B cell (primary cell): ENCODE data around the gene CBLB. TPM values are rescaled to one million over a fixed set of nuclear protein-coding genes. Genes with fewer than 3 reads are reported as not detected.

Experiments
- ATAC-seq: fragments of 200-7000 bp; cut with Tn5 transposase; one replicate; pipeline ENCODE4 v1.10.0; 2021; ENCODE audit warnings: low read depth, mild to moderate bottlenecking, moderate number of reproducible peaks, moderate library complexity
- CTCF ChIA-PET: fragments of 350-600 bp; sonication (Branson Sonifier 250); formaldehyde crosslinking; loops from one replicate; lab custom pipeline; 2021; ENCODE audit warnings: antibody characterized with exemption, inconsistent platforms; lab: Charles Lee
- POLR2A ChIA-PET: fragments of 350-600 bp; sonication (Branson Sonifier 250); formaldehyde crosslinking; loops from one replicate; lab custom pipeline; 2021; ENCODE audit warnings: antibody characterized with exemption; lab: Charles Lee
- DNase-seq: peaks from one replicate; pipeline ENCODE4 v3.0.0; 2013
- H2AFZ ChIP-seq: 2 replicates; pipeline ENCODE4 v1.6.1; 2012; ENCODE audit warnings: mild to moderate bottlenecking, low read depth, low read length; ENCODE audit not compliant: insufficient read depth, poor library complexity, severe bottlenecking
- H3K27ac ChIP-seq, 2 donors: 1 replicate in 1 of 2; 2 replicates in 1 of 2; pipeline ENCODE4 v1.5.1; 2012 to 2013; ENCODE audit warnings: low read length in 2 of 2, mild to moderate bottlenecking in 2 of 2, moderate library complexity in 1 of 2
- H3K27me3 ChIP-seq, 4 experiments: fragments of 200-600 bp in 1 of 4; sonication (generic) in 1 of 4; replicated peaks in 1 of 4; 1 replicate in 2 of 4; 2 replicates in 2 of 4; pipeline versions ENCODE4 v1.6.1 to v1.7.0; 2013 to 2016; ENCODE audit warnings: low read length in 3 of 4, mild to moderate bottlenecking in 2 of 4, mixed read lengths in 1 of 4, moderate library complexity in 1 of 4; ENCODE audit not compliant: insufficient read depth in 4 of 4, control insufficient read depth in 3 of 4; ENCODE audit errors: control extremely low read depth in 1 of 4
- H3K36me3 ChIP-seq, 2 experiments: replicated peaks in 1 of 2; 1 replicate in 1 of 2; 2 replicates in 1 of 2; pipeline versions ENCODE4 v1.6.1 to v1.7.1; 2013; ENCODE audit warnings: low read length in 1 of 2; ENCODE audit not compliant: insufficient read depth in 2 of 2, control insufficient read depth in 1 of 2; ENCODE audit errors: control extremely low read depth in 1 of 2, extremely low read depth in 1 of 2
- H3K4me1 ChIP-seq, 2 donors: fragments of 200-600 bp in 1 of 2; sonication (generic) in 1 of 2; 1 replicate in 1 of 2; 2 replicates in 1 of 2; pipeline versions ENCODE4 v1.5.1 to v1.6.1; 2013 to 2017; ENCODE audit warnings: low read length in 2 of 2; ENCODE audit not compliant: control insufficient read depth in 2 of 2, insufficient read depth in 2 of 2
- H3K4me2 ChIP-seq: replicated peaks from 2 replicates; pipeline ENCODE3; 2012; ENCODE audit warnings: mild to moderate bottlenecking, low read depth, low read length; ENCODE audit not compliant: poor library complexity, severe bottlenecking
- H3K4me3 ChIP-seq, 5 experiments: fragments of 200-600 bp in 1 of 5; sonication (generic) in 1 of 5; 1 replicate in 3 of 5; 2 replicates in 2 of 5; pipeline versions ENCODE4 v1.5.1 to v1.7.0; 2011 to 2016; ENCODE audit warnings: low read length in 4 of 5, mild to moderate bottlenecking in 4 of 5, low read depth in 2 of 5, control low read depth in 1 of 5, moderate library complexity in 1 of 5; ENCODE audit not compliant: insufficient read depth in 1 of 5; ENCODE audit errors: control extremely low read depth in 1 of 5, extremely low read depth in 1 of 5
- H3K79me2 ChIP-seq: fragments of 200-600 bp; sonication (generic); one replicate; pipeline ENCODE4 v1.6.0; 2016; ENCODE audit warnings: low read length; ENCODE audit not compliant: control insufficient read depth, insufficient read depth
- H3K9ac ChIP-seq: fragments of 200-600 bp; sonication (generic); 2 replicates; pipeline ENCODE4 v1.6.1; 2017; ENCODE audit warnings: mild to moderate bottlenecking, low read length, moderate library complexity
- H3K9me3 ChIP-seq, 3 donors: one replicate each; pipeline versions ENCODE4 v1.6.1 to v1.7.1; 2013; ENCODE audit warnings: low read length in 2 of 3; ENCODE audit not compliant: control insufficient read depth in 2 of 3, insufficient read depth in 1 of 3; ENCODE audit errors: control extremely low read depth in 1 of 3
- H4K20me1 ChIP-seq: 2 replicates; pipeline ENCODE4 v1.6.0; 2012; ENCODE audit warnings: mild to moderate bottlenecking, low read length; ENCODE audit not compliant: insufficient read depth, control insufficient read depth, poor library complexity, severe bottlenecking
- H3K27ac Mint-ChIP-seq: one replicate; pipeline ENCODE4 v1.8.0; 2021; ENCODE audit warnings: mixed read lengths
- H3K27me3 Mint-ChIP-seq: one replicate; pipeline ENCODE4 v1.8.0; 2021; ENCODE audit warnings: mixed read lengths
- H3K4me1 Mint-ChIP-seq: one replicate; pipeline ENCODE4 v1.8.0; 2021; ENCODE audit warnings: mixed read lengths
- H3K4me3 Mint-ChIP-seq: one replicate; pipeline ENCODE4 v1.8.0; 2021; ENCODE audit warnings: mixed read lengths
- H3K9me3 Mint-ChIP-seq: one replicate; pipeline ENCODE4 v1.8.0; 2022; ENCODE audit warnings: mixed read lengths; ENCODE audit not compliant: insufficient read depth
- EZH2 ChIP-seq: IDR thresholded peaks from 2 replicates; pipeline ENCODE4 v1.6.1; 2012; ENCODE audit warnings: borderline replicate concordance, low read depth, mild to moderate bottlenecking, moderate library complexity, low read length; ENCODE audit not compliant: insufficient read depth, poor library complexity, severe bottlenecking
- WGBS: methylation state at CpG from one replicate; pipeline ENCODE4 v1.1.5; 2013; ENCODE audit warnings: missing lambda C conversion rate; ENCODE audit not compliant: insufficient coverage; 5-methylcytosine and 5-hydroxymethylcytosine counted together
- intact Hi-C: fragments of 100-400 bp; cut with micrococcal nuclease; formaldehyde crosslinking; loops from one replicate; pipeline ENCODE4 v1.10.0; 2022
- polyA plus RNA-seq: library from polyadenylated mRNA; depleted of rRNA; stranded (reverse); fragments of >200 nt; gene quantifications from 2 replicates; pipeline ENCODE4 v1.2.3, GENCODE V29; 2012
- total RNA-seq, 2 donors: library from RNA; stranded (reverse); fragments of 120-200 nt in 1 of 2; gene quantifications; 1 replicate in 1 of 2; 2 replicates in 1 of 2; pipeline versions ENCODE4 v1.2.3 to v1.2.4, GENCODE V29; 2013 to 2022
- TF ChIP-seq, protein P1 (sequence below): fragments of 200-600 bp; IDR thresholded peaks from one replicate; pipeline ENCODE4 v1.8.0; 2022; ENCODE audit warnings: antibody characterized with exemption, mild to moderate bottlenecking

Gene CBLB
- total and polyA plus RNA-seq, 2 donors (not counting 1 experiment from before 2014, with no cell fraction given): 19.0 to 135 TPM

DNA sequence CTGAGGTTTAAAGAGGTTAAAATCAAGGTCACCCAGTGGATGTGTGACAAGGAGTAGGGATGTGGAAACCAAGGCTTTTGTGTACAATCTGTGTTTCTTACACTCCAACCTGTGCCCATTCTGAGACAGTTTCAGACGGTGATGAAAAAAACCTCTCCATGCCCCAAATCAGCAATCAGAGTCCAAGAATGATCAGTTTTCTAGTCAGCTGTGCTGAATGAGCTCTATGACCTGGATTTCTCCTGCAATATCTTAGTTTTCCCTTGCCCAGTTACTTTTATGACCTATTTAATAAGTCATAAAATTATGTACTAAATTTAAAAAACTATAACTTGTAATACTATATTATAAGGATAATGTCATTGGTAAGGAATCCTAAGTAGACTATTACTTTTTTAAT lies 37.5 kb upstream of the CBLB start:
- H3K4me3 Mint-ChIP-seq: no peak overlapping the region
- POLR2A ChIA-PET: no interaction called here
- Histone ChIP-seq H3K4me1 (peaks cover 0 to 6% of the 10 kb centered on the region in 2 donors), H3K9ac (no peak overlapping the region), H3K4me3 (no peak overlapping the region), H3K36me3 (no peaks in the 10 kb centered on the region), H3K4me2 (no peak overlapping the region), H2AFZ (no peak overlapping the region), H3K27ac (no peak overlapping the region), H4K20me1 (no peaks in the 10 kb centered on the region), H3K27me3 (no peaks in the 10 kb centered on the region), H3K9me3 (no peaks in the 10 kb centered on the region), H3K79me2 (no peaks in the 10 kb centered on the region)
- H3K27ac Mint-ChIP-seq: no peak overlapping the region
- intact Hi-C loops: no loop called here
- 100% methylated on average over 1 of the region's 1 CpG for WGBS
- no peaks in the 10 kb centered on the region for H3K9me3 Mint-ChIP-seq
- H3K27me3 Mint-ChIP-seq: no peaks in the 10 kb centered on the region
- DNase-seq: no peak
- H3K4me1 Mint-ChIP-seq: peaks cover 9% of the 10 kb centered on the region
- TF ChIP-seq EZH2: no peak
- TF ChIP-seq, protein P1, sequence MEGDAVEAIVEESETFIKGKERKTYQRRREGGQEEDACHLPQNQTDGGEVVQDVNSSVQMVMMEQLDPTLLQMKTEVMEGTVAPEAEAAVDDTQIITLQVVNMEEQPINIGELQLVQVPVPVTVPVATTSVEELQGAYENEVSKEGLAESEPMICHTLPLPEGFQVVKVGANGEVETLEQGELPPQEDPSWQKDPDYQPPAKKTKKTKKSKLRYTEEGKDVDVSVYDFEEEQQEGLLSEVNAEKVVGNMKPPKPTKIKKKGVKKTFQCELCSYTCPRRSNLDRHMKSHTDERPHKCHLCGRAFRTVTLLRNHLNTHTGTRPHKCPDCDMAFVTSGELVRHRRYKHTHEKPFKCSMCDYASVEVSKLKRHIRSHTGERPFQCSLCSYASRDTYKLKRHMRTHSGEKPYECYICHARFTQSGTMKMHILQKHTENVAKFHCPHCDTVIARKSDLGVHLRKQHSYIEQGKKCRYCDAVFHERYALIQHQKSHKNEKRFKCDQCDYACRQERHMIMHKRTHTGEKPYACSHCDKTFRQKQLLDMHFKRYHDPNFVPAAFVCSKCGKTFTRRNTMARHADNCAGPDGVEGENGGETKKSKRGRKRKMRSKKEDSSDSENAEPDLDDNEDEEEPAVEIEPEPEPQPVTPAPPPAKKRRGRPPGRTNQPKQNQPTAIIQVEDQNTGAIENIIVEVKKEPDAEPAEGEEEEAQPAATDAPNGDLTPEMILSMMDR: no peak
- CTCF ChIA-PET: no interaction called here
- ATAC-seq: no peak

DNA sequence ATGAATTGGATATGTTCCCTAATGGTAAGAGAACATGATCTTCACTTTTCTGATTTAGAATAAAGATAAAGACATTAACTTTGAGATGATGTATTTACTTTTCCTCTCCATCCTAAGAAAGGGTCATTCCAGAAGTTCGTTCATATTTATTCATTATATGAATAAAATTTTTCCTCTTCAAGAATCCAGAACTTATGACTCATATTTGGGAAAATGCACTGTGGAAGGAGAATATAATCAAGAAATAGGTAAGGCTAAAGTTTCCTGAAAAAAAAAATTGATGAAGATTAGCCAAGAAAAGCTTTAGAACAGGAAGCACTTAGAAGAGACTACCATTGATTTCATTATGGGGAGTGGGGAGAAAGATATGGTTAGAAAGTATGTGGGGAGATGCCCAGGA lies 36.5 kb upstream of the CBLB start:
- H3K9ac ChIP-seq: no peak overlapping the region
- no CpG with 5 or more reads among the region's 1 CpG for whole genome bisulfite sequencing
- DNase-seq (no peak), ATAC-seq (no peak)
- no peaks in the 10 kb centered on the region for H3K36me3 ChIP-seq
- TF ChIP-seq, protein P1: no peak
- no peak for TF ChIP-seq EZH2
- Mint-ChIP-seq H3K27me3 (no peaks in the 10 kb centered on the region), H3K4me3 (no peak overlapping the region), H3K27ac (no peak overlapping the region), H3K4me1 (peaks cover 9% of the 10 kb centered on the region), H3K9me3 (no peaks in the 10 kb centered on the region)
- H3K4me1 ChIP-seq: peaks cover 0 to 6% of the 10 kb centered on the region in 2 donors
- H2AFZ ChIP-seq: no peak overlapping the region
- no peak overlapping the region for H3K27ac ChIP-seq
- H3K9me3 ChIP-seq: no peaks in the 10 kb centered on the region
- H3K4me2 ChIP-seq: no peak overlapping the region
- no peaks in the 10 kb centered on the region for H4K20me1 ChIP-seq
- intact Hi-C loops: no loop called here
- CTCF ChIA-PET: no interaction called here
- no peaks in the 10 kb centered on the region for H3K79me2 ChIP-seq
- H3K4me3 ChIP-seq: no peak overlapping the region
- no peaks in the 10 kb centered on the region for H3K27me3 ChIP-seq
- POLR2A ChIA-PET: interaction anchor here (0.6 kb wide), 1 partner anchor 51 kb away, joined by 4 read pairs; no protein-coding TSS in a partner anchor
